PC-9 (cell line): ENCODE data around the gene COL4A6.

Experiments used
- EZH2 ChIP-seq: fragments of 200-600 bp; sonication (generic); IDR thresholded peaks from 2 replicates; pipeline ENCODE4 v1.8.0; 2017; ENCODE audit warnings: antibody characterized with exemption, low read depth
- TF ChIP-seq, protein P1 (sequence below): fragments of 200-600 bp; sonication (generic); conservative IDR thresholded peaks from 2 replicates; pipeline ENCODE4 v1.6.1; 2017; ENCODE audit warnings: mixed run types, antibody characterized with exemption, mild to moderate bottlenecking, moderate library complexity

DNA sequence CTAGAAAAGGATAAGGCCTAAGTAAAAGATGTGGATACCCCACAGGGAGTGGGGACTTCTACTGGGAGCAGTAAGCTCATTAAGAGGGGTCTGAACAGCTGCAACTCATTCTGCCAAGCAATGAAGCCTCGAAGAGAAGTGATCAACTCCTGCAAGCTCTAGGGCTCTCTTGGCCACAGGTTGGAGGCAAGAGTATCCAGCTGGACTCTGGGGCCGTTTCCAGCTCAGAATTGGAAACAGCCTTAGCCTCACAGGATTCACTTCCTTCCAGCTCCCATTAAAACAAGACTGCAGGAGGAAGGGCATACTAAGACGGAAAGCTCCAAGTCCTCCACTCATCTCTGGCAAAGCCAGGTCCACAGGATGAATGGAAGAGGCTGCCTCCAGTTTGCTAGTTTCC is 220.3 kb downstream of the COL4A6 start:
- TF ChIP-seq, protein P1, sequence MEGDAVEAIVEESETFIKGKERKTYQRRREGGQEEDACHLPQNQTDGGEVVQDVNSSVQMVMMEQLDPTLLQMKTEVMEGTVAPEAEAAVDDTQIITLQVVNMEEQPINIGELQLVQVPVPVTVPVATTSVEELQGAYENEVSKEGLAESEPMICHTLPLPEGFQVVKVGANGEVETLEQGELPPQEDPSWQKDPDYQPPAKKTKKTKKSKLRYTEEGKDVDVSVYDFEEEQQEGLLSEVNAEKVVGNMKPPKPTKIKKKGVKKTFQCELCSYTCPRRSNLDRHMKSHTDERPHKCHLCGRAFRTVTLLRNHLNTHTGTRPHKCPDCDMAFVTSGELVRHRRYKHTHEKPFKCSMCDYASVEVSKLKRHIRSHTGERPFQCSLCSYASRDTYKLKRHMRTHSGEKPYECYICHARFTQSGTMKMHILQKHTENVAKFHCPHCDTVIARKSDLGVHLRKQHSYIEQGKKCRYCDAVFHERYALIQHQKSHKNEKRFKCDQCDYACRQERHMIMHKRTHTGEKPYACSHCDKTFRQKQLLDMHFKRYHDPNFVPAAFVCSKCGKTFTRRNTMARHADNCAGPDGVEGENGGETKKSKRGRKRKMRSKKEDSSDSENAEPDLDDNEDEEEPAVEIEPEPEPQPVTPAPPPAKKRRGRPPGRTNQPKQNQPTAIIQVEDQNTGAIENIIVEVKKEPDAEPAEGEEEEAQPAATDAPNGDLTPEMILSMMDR = no peak
- TF ChIP-seq EZH2 = no peak
